ENCODE results near the gene LHFPL5.

The LHFPL5 gene

GRCh38 chr6:35804996-35805736 lies at the start of gene LHFPL5:
TSS of gene LHFPL5 (plus strand) at chr6:35805352. CDS start at chr6:35805671, 319 bp downstream.
- Mint-ChIP-seq H3K27me3 (peaks cover 19% of the 10 kb centered on the region), H3K9me3 (no peaks in the 10 kb centered on the region), H3K4me3 (no peak within 1 kb of the TSS), H3K4me1 (peaks cover 3% of the 10 kb centered on the region), H3K36me3 (no peaks in the 10 kb centered on the region), H3K27ac (no peak within 1 kb of the TSS)
- peak; percentile 77 for DNase-seq
- CTCF ChIA-PET: no interaction called here

DNA sequence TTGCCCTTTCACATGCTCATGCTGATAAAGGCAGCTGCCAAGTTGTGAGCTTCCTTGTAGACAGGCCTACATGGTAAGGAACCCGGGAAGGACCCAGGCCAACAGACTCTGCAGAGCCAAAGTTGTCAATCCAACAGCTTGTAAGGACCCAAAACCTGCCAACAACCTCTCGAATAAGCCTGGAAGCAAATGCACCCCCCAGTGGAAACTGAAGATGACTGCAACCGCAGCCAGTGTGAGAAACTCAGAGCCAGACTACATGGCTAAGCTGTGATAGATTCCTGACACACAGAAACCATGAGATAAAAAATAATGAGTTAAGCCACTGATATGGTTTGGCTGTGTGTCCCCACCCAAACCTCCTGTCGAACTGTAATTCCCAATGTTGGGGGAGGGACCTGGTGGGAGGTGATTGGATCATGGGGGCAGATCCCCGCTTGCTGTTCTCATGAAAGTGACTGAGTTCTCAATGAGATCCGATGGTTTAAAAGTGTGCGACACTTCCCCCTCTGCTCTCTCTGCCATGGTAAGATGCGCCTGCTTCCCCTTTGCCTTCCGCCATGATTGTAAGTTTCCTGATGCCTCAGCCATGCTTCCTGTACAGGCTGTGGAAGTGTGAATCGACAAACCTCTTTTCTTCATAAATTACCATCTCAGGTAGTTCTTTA lies 47.6 kb upstream of the LHFPL5 start:
- no peaks in the 10 kb centered on the region for H3K9me3 Mint-ChIP-seq
- peaks cover 5% of the 10 kb centered on the region for H3K4me1 Mint-ChIP-seq
- no peak overlapping the region for H3K27ac Mint-ChIP-seq
- H3K36me3 Mint-ChIP-seq: no peaks in the 10 kb centered on the region
- DNase-seq: no peak
- peaks cover 49% of the 10 kb centered on the region for H3K27me3 Mint-ChIP-seq
- CTCF ChIA-PET: interaction anchor here (1.2 kb wide), 1 partner anchor 21 kb away, joined by 4 read pairs; no protein-coding TSS in a partner anchor
- H3K4me3 Mint-ChIP-seq: no peak overlapping the region

- no peak for DNase-seq
- H3K27me3 Mint-ChIP-seq: peaks cover 66% of the 10 kb centered on the region
- H3K4me3 Mint-ChIP-seq: no peak overlapping the region
- CTCF ChIA-PET: interaction anchor here (1.2 kb wide), 1 partner anchor 9 kb away, joined by 4 read pairs; no protein-coding TSS in a partner anchor
- H3K36me3 Mint-ChIP-seq: no peaks in the 10 kb centered on the region
- H3K4me1 Mint-ChIP-seq: peaks cover 5% of the 10 kb centered on the region
- no peak overlapping the region for H3K27ac Mint-ChIP-seq
- H3K9me3 Mint-ChIP-seq: no peaks in the 10 kb centered on the region
Observed at GRCh38 chr6:35759426-35759825, 45.7 kb upstream of the LHFPL5 start.

DNA sequence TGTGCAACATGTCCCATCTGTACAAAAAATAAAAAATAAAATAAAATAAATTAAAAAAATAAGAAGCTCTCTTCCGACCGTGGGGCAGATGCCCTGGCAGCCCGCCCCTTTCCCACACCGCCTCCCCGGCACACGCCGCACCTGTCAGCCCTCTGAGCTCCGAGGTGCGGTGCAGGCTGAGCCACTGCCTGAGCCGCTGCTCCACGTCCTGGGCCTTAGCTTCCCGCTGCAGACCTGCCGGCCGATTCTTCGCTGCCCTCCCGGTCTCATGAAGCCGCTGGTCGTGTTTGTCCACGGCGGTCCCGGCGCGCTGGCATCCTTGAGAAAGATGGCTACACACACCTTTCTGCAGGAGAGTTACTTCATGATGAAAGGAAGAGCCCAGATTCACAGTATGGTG lies 39.4 kb upstream of the LHFPL5 start:
- DNase-seq: no peak
- Mint-ChIP-seq H3K4me1 (no peaks in the 10 kb centered on the region), H3K27ac (no peak overlapping the region), H3K9me3 (no peaks in the 10 kb centered on the region), H3K4me3 (no peak overlapping the region), H3K27me3 (peaks cover 67% of the 10 kb centered on the region), H3K36me3 (no peaks in the 10 kb centered on the region)
- CTCF ChIA-PET: interaction anchor here (0.6 kb wide), 1 partner anchor 241 kb away, joined by 3 read pairs; no protein-coding TSS in a partner anchor

GRCh38 chr6:35769211-35769610 lies 35.9 kb upstream of the LHFPL5 start:
- CTCF ChIA-PET: interaction anchor here (1.1 kb wide), 2 partner anchors 10 to 326 kb away, joined by 3 to 4 read pairs; no protein-coding TSS in a partner anchor
- H3K4me1 Mint-ChIP-seq: no peaks in the 10 kb centered on the region
- no peak overlapping the region for H3K4me3 Mint-ChIP-seq
- no peak for DNase-seq
- no peak overlapping the region for H3K27ac Mint-ChIP-seq
- H3K27me3 Mint-ChIP-seq: peaks cover 55% of the 10 kb centered on the region
- H3K36me3 Mint-ChIP-seq: no peaks in the 10 kb centered on the region
- H3K9me3 Mint-ChIP-seq: no peaks in the 10 kb centered on the region

DNA sequence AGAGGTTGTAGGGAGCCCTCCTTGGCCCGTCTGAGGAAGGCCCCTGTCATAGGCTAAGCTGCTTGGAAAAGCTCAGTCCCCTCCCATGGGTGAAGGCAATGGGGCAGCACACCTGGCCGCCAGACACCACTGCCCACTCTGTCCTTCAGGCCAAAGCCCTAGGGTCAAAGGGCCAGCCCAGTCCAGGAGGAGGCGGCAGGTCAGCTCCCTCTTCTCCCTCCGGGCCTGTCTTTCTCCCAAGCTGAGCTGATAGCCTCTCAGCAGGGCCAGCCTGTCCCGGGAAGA lies 33.9 kb upstream of the LHFPL5 start:
- DNase-seq: no peak
- Mint-ChIP-seq H3K27me3 (peaks cover 57% of the 10 kb centered on the region), H3K36me3 (no peaks in the 10 kb centered on the region), H3K4me1 (no peaks in the 10 kb centered on the region), H3K27ac (no peak overlapping the region), H3K9me3 (no peaks in the 10 kb centered on the region), H3K4me3 (no peak overlapping the region)
- CTCF ChIA-PET: no interaction called here

DNA sequence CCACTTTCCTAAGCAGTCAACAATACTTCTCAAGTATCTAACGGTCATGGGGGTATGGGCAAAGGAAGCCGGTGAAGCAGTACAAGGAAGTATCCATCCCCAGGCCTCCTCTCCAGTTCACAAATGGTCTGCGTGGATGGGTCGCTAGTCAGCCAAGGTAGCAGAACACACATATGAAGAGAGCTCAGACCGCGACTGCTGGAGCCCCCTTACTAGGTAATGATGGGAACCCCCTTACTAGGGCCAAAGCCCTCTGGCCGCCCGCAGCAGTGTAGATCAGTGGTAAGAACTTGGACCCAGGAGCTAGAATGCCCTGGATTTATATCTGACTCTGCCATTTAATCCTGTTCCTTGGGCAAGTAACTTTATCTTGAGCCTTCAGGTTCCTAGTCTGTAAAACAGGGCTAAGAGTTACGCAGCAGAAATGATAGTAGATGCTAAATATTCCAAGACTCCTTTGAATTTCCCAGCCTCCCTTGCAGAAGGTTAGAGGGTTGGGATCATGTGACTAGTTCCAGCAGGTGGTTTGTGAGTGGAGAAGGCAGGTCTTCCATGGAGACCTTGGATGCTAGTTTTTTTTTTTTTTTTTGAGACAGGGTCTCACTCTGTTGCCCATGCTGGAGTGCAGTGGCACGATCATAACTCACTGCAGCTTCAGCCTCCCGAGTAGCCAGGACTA lies 30.9 kb upstream of the LHFPL5 start:
- Mint-ChIP-seq H3K36me3 (no peaks in the 10 kb centered on the region), H3K27me3 (peaks cover 72% of the 10 kb centered on the region), H3K27ac (no peak overlapping the region), H3K9me3 (no peaks in the 10 kb centered on the region), H3K4me3 (no peak overlapping the region), H3K4me1 (peaks cover 5% of the 10 kb centered on the region)
- CTCF ChIA-PET: no interaction called here
- no peak for DNase-seq

GRCh38 chr6:35775031-35775430 lies 30.1 kb upstream of the LHFPL5 start:
- Mint-ChIP-seq H3K9me3 (no peaks in the 10 kb centered on the region), H3K36me3 (no peaks in the 10 kb centered on the region), H3K4me3 (no peak overlapping the region), H3K27ac (no peak overlapping the region), H3K27me3 (peaks cover 77% of the 10 kb centered on the region), H3K4me1 (peaks cover 5% of the 10 kb centered on the region)
- CTCF ChIA-PET: no interaction called here
- no peak for DNase-seq

DNA sequence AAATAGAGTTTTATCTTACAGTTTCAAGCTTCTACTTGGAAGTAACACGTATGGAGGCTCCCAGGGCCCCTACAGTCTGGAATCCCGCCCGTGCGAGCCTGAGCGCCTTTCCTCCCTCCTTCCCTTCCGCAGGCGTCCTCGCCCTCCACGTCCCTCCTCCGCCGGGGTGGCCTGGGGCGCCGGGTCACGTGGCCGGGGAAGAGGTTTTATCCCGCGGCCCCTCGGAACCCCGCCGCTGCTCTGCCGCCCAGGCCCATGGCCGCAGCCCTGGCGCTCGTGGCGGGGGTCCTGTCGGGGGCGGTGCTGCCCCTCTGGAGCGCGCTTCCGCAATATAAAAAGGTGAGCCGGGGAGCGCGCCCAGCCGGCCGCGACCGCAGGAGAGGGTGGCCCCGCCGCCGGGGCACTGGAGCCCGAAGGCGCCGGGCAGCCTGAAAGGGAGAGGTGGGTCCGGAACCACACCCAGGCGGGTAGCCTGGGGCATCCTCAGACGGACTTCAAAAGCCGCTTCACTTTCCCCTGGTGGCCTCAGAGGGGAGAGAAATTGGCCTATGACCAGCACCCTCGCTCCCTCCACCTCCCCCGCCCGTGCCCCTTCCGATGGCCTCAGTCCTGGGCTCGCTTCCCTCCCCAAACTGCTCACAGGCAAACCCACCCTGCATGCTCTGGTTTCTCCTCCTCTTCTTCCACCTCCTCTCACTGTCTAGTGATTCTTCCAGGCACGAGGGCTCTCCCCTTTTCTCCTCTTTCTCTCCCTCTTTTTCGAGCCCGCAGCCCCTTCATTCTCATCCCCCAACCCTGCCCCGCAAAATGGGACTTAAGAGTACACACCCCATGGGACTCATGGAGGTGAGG lies 28.6 kb upstream of the LHFPL5 start, which contains the start of gene CLPSL2:
Gene CLPSL2, plus strand, starts transcription at position 235 of the 852 bp plus-strand sequence. Its CDS starts 21 bp downstream, at position 256.
- no peaks in the 10 kb centered on the region for H3K36me3 Mint-ChIP-seq
- CTCF ChIA-PET: no interaction called here
- no peak within 1 kb of the TSS for H3K27ac Mint-ChIP-seq

GRCh38 chr6:35777356-35778102 lies 27.6 kb upstream of the LHFPL5 start:
- Mint-ChIP-seq H3K27ac (no peak overlapping the region), H3K4me3 (peak overlapping the region; percentile 22), H3K9me3 (no peaks in the 10 kb centered on the region), H3K36me3 (no peaks in the 10 kb centered on the region), H3K4me1 (peaks cover 5% of the 10 kb centered on the region), H3K27me3 (peaks cover 67% of the 10 kb centered on the region)
- DNase-seq: no peak
- CTCF ChIA-PET: no interaction called here

More for the DNA sequence above, 28.6 kb upstream of the LHFPL5 start, which contains the start of gene CLPSL2:
- Mint-ChIP-seq H3K9me3 (no peaks in the 10 kb centered on the region), H3K4me1 (peaks cover 5% of the 10 kb centered on the region), H3K27me3 (peaks cover 72% of the 10 kb centered on the region), H3K4me3 (peak within 1 kb of the TSS; percentile 39)
- no peak for DNase-seq

GRCh38 chr6:35778437-35778836 lies 26.7 kb upstream of the LHFPL5 start:
- Mint-ChIP-seq H3K9me3 (no peaks in the 10 kb centered on the region), H3K27me3 (peaks cover 64% of the 10 kb centered on the region), H3K4me3 (no peak overlapping the region), H3K27ac (no peak overlapping the region), H3K4me1 (peaks cover 5% of the 10 kb centered on the region), H3K36me3 (no peaks in the 10 kb centered on the region)
- no peak for DNase-seq
- CTCF ChIA-PET: interaction anchor here (1.3 kb wide), 1 partner anchor 21 kb away, joined by 4 read pairs; no protein-coding TSS in a partner anchor

- Mint-ChIP-seq H3K4me1 (peaks cover 5% of the 10 kb centered on the region), H3K36me3 (no peaks in the 10 kb centered on the region), H3K4me3 (no peak within 1 kb of the TSS), H3K27me3 (peaks cover 49% of the 10 kb centered on the region), H3K9me3 (no peaks in the 10 kb centered on the region), H3K27ac (no peak within 1 kb of the TSS)
- CTCF ChIA-PET: no interaction called here
- no peak for DNase-seq
Observed at GRCh38 chr6:35780719-35781118, 24.4 kb upstream of the LHFPL5 start, which contains the start of gene CLPSL1. TSS of gene CLPSL1 (plus strand) at chr6:35781019. CDS start at chr6:35781111, 92 bp downstream.

DNA sequence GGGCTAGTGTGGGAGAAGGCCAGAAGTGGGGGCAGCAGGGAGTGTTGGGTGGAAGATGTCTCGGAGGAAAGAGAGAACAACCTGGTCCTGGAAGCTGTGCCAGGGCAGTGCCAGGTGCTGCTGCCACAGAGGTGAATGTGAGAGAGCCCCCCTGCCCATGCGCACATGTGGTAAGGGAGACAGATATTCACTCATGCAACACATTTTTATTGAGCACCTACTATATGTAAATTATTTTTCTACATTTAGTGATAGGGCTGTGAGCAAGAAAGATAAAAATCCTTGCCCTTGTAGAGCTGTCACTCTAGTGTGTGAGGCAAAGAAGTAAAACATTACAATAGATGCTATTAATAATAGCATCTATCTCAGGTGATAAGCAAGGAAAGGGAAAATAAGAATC lies 23.9 kb upstream of the LHFPL5 start:
- H3K27ac Mint-ChIP-seq: no peak overlapping the region
- H3K4me3 Mint-ChIP-seq: no peak overlapping the region
- CTCF ChIA-PET: no interaction called here
- H3K9me3 Mint-ChIP-seq: no peaks in the 10 kb centered on the region
- no peak for DNase-seq
- peaks cover 5% of the 10 kb centered on the region for H3K4me1 Mint-ChIP-seq
- no peaks in the 10 kb centered on the region for H3K36me3 Mint-ChIP-seq
- peaks cover 49% of the 10 kb centered on the region for H3K27me3 Mint-ChIP-seq
